Osteoblast (primary cell): ENCODE results near the gene CREB5. TPM values are rescaled to one million over a fixed set of nuclear protein-coding genes. Genes with fewer than 3 reads are reported as not detected.

Source experiments
- DNase-seq: peaks from one replicate; pipeline ENCODE4 v3.0.0; 2011; ENCODE audit warnings: low spot score, mixed read lengths; ENCODE audit not compliant: insufficient read length; ENCODE audit errors: missing footprints
- H2AFZ ChIP-seq: 2 replicates; pipeline ENCODE4 v1.6.0; 2011; ENCODE audit warnings: mild to moderate bottlenecking, low read length
- H3K27ac ChIP-seq: 2 replicates; pipeline ENCODE4 v1.5.1; 2011; ENCODE audit warnings: mild to moderate bottlenecking, low read depth, low read length, moderate library complexity
- H3K27me3 ChIP-seq: 2 replicates; pipeline ENCODE4 v1.6.0; 2012; ENCODE audit warnings: mild to moderate bottlenecking, control low read depth, inconsistent platforms, low read length, moderate library complexity; ENCODE audit not compliant: insufficient read depth
- H3K36me3 ChIP-seq: 2 replicates; pipeline ENCODE4 v1.5.1; 2011; ENCODE audit warnings: mild to moderate bottlenecking, low read length, control low read depth, moderate library complexity; ENCODE audit not compliant: insufficient read depth
- H3K4me1 ChIP-seq: 2 replicates; pipeline ENCODE4 v1.5.1; 2011; ENCODE audit warnings: mild to moderate bottlenecking, low read length, control low read depth, moderate library complexity; ENCODE audit not compliant: insufficient read depth
- H3K4me2 ChIP-seq: 2 replicates; pipeline ENCODE4 v1.6.0; 2011; ENCODE audit warnings: mild to moderate bottlenecking, low read length; ENCODE audit not compliant: insufficient read depth
- H3K4me3 ChIP-seq: fragments of 200-600 bp; sonication (generic); 3 replicates; pipeline ENCODE4 v1.5.1; 2012; ENCODE audit warnings: mild to moderate bottlenecking, low read length, inconsistent platforms; ENCODE audit not compliant: insufficient read depth
- H3K79me2 ChIP-seq: 2 replicates; pipeline ENCODE4 v1.6.0; 2012; ENCODE audit warnings: mild to moderate bottlenecking, low read length, control low read depth, inconsistent platforms; ENCODE audit not compliant: insufficient read depth
- H3K9me3 ChIP-seq: 2 replicates; pipeline ENCODE4 v1.5.1; 2011; ENCODE audit warnings: low read depth, low read length, control low read depth
- H4K20me1 ChIP-seq: 2 replicates; pipeline ENCODE4 v1.6.0; 2012; ENCODE audit warnings: mild to moderate bottlenecking, low read length, control low read depth; ENCODE audit not compliant: insufficient read depth
- CTCF ChIP-seq: IDR thresholded peaks from 2 replicates; pipeline ENCODE4 v1.5.1; 2011; ENCODE audit warnings: mild to moderate bottlenecking, low read depth, low read length, moderate library complexity; ENCODE audit errors: extremely low read depth
- total RNA-seq: library from RNA; depleted of rRNA; stranded (reverse); fragments of >200 nt; gene quantifications from 2 replicates; pipeline ENCODE4 v1.2.3, GENCODE V29; 2012

Gene CREB5
- total RNA-seq, 1 donor, result 5.1 TPM

GRCh38 chr7:28685644-28686417 lies 273.5 kb downstream of the CREB5 start:
- DNase-seq, result peak; percentile 88
- no peaks in the 10 kb centered on the region for H3K27me3 ChIP-seq
- no peak overlapping the region for H2AFZ ChIP-seq
- H3K4me3 ChIP-seq, result peak overlapping the region; percentile 71
- no peaks in the 10 kb centered on the region for H4K20me1 ChIP-seq
- no peak for TF ChIP-seq CTCF
- no peaks in the 10 kb centered on the region for H3K9me3 ChIP-seq
- H3K4me2 ChIP-seq, result peak overlapping the region; percentile 85
- H3K27ac ChIP-seq, result peak overlapping the region; percentile 86
- peaks cover 18% of the 10 kb centered on the region for H3K79me2 ChIP-seq
- H3K4me1 ChIP-seq, result peaks cover 26% of the 10 kb centered on the region
- H3K36me3 ChIP-seq, result no peaks in the 10 kb centered on the region

GRCh38 chr7:28686418-28686800 lies 274.1 kb downstream of the CREB5 start:
- Histone ChIP-seq H3K4me2 (peak overlapping the region; percentile 85), H3K27ac (peak overlapping the region; percentile 86), H3K79me2 (peaks cover 18% of the 10 kb centered on the region), H3K36me3 (no peaks in the 10 kb centered on the region), H3K9me3 (no peaks in the 10 kb centered on the region), H4K20me1 (no peaks in the 10 kb centered on the region), H3K4me3 (peak overlapping the region; percentile 71), H3K4me1 (peaks cover 26% of the 10 kb centered on the region), H3K27me3 (no peaks in the 10 kb centered on the region), H2AFZ (no peak overlapping the region)
- peak; percentile 4 for DNase-seq
- no peak for TF ChIP-seq CTCF

- no peak for DNase-seq
- Histone ChIP-seq H3K27me3 (no peaks in the 10 kb centered on the region), H3K4me2 (peak overlapping the region; percentile 85), H3K9me3 (no peaks in the 10 kb centered on the region), H4K20me1 (no peaks in the 10 kb centered on the region), H3K4me3 (peak overlapping the region; percentile 71), H3K36me3 (no peaks in the 10 kb centered on the region), H3K4me1 (peaks cover 26% of the 10 kb centered on the region), H2AFZ (no peak overlapping the region), H3K27ac (no peak overlapping the region), H3K79me2 (peaks cover 18% of the 10 kb centered on the region)
- no peak for TF ChIP-seq CTCF
Observed at GRCh38 chr7:28687537-28687936, 275.2 kb downstream of the CREB5 start.

GRCh38 chr7:28688174-28688573 lies 275.9 kb downstream of the CREB5 start:
- H3K9me3 ChIP-seq, result no peaks in the 10 kb centered on the region
- no peak for TF ChIP-seq CTCF
- peaks cover 26% of the 10 kb centered on the region for H3K4me1 ChIP-seq
- H3K36me3 ChIP-seq, result no peaks in the 10 kb centered on the region
- no peaks in the 10 kb centered on the region for H3K27me3 ChIP-seq
- no peak overlapping the region for H3K4me2 ChIP-seq
- peaks cover 18% of the 10 kb centered on the region for H3K79me2 ChIP-seq
- no peak overlapping the region for H3K4me3 ChIP-seq
- no peak overlapping the region for H2AFZ ChIP-seq
- no peak for DNase-seq
- H3K27ac ChIP-seq, result no peak overlapping the region
- H4K20me1 ChIP-seq, result no peaks in the 10 kb centered on the region
